Activated CD4-positive, alpha-beta memory T cell treated with anti-CD3 and anti-CD28 coated beads, Interleukin-2, amount 10 ng/mL, durations not matched to agents 7 days and 5 days (primary cell): Measurements from ENCODE around the gene SAFB. TPM values are rescaled to one million over a fixed set of nuclear protein-coding genes. Genes with fewer than 3 reads are reported as not detected.

Experiments
- CTCF ChIA-PET: fragments of 350-600 bp; sonication (Branson Sonifier 250); formaldehyde crosslinking; loops from one replicate; lab custom pipeline; 2021; ENCODE audit warnings: antibody characterized with exemption, inconsistent platforms; lab: Charles Lee
- POLR2A ChIA-PET: fragments of 350-600 bp; sonication (Branson Sonifier 250); formaldehyde crosslinking; loops from one replicate; lab custom pipeline; 2021; ENCODE audit warnings: antibody characterized with exemption; lab: Charles Lee
- DNase-seq: peaks from one replicate; pipeline ENCODE4 v3.0.0-alpha.2; 2020
- H3K27ac Mint-ChIP-seq: one replicate; pipeline ENCODE4 v1.8.0; 2021; ENCODE audit warnings: mild to moderate bottlenecking, mixed read lengths
- H3K27me3 Mint-ChIP-seq: one replicate; pipeline ENCODE4 v1.8.0; 2021; ENCODE audit warnings: mixed read lengths
- H3K36me3 Mint-ChIP-seq: one replicate; pipeline ENCODE4 v1.8.0; 2021; ENCODE audit warnings: low read depth, mixed read lengths
- H3K4me1 Mint-ChIP-seq: one replicate; pipeline ENCODE4 v1.8.0; 2021; ENCODE audit warnings: mixed read lengths
- H3K4me3 Mint-ChIP-seq: one replicate; pipeline ENCODE4 v1.8.0; 2021; ENCODE audit warnings: mild to moderate bottlenecking, mixed read lengths
- H3K9me3 Mint-ChIP-seq: one replicate; pipeline ENCODE4 v1.8.0; 2021; ENCODE audit warnings: mixed read lengths
- total RNA-seq, 2 experiments: library from RNA; stranded (reverse); gene quantifications; one replicate each; pipeline ENCODE4 v1.2.3, GENCODE V29; 2021

The SAFB gene
- total RNA-seq, 2 experiments from 2014 or later = 124 to 126 TPM

DNA sequence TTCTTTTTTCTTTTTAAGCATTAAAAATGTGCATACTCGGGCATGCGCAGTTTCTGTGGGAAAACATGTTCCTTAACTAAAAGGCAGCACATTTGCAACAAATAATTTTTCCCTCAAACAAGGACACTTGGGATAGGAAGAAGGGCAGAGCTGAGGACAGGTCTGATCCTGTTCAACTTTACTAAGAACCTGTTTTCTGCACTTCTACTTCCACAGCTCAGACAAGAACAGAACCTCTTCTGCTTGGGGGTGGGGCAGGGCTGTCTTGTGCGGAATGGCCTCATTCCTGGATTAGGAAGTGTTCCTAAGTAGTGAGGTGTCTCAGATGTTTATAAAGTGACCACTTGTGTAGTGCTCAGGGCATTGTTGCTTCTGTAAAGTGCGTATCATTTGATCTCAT, 18.3 kb downstream of the SAFB start:
- Mint-ChIP-seq H3K36me3 (peaks cover 50% of the 10 kb centered on the region), H3K27me3 (no peaks in the 10 kb centered on the region), H3K4me3 (no peak overlapping the region), H3K9me3 (no peaks in the 10 kb centered on the region), H3K4me1 (peaks cover 19% of the 10 kb centered on the region), H3K27ac (peak overlapping the region; percentile 8)
- POLR2A ChIA-PET = no interaction called here
- no peak for DNase-seq
- CTCF ChIA-PET = no interaction called here

DNA sequence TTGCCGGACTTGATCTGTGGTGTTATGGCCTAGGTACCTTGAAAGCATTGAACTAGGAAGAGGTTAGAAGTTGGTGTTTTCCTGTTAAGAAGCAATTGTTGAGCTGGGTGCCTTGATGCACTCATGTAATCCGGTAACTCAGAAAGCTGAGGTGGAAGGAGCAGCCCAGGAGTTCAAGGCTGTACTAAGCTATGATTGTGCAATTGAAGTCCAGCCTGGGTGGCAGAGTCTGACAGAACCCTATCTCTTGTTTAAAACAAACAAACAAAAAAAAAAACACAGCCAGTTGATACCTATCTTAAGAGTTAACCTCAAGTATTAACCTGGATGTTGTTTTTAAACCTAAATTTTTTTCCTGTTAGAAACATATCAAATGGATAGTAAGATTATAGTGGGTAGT, 19.3 kb downstream of the SAFB start:
- POLR2A ChIA-PET = interaction anchor here (0.9 to 1.9 kb wide), 2 partner anchors 9 to 20 kb away, joined by 3 to 4 read pairs; partner anchors contain the start of genes SAFB and SAFB2
- no peaks in the 10 kb centered on the region for H3K27me3 Mint-ChIP-seq
- CTCF ChIA-PET = no interaction called here
- no peak overlapping the region for H3K27ac Mint-ChIP-seq
- H3K4me1 Mint-ChIP-seq = peaks cover 19% of the 10 kb centered on the region
- H3K4me3 Mint-ChIP-seq = no peak overlapping the region
- peaks cover 60% of the 10 kb centered on the region for H3K36me3 Mint-ChIP-seq
- H3K9me3 Mint-ChIP-seq = no peaks in the 10 kb centered on the region
- no peak for DNase-seq

DNA sequence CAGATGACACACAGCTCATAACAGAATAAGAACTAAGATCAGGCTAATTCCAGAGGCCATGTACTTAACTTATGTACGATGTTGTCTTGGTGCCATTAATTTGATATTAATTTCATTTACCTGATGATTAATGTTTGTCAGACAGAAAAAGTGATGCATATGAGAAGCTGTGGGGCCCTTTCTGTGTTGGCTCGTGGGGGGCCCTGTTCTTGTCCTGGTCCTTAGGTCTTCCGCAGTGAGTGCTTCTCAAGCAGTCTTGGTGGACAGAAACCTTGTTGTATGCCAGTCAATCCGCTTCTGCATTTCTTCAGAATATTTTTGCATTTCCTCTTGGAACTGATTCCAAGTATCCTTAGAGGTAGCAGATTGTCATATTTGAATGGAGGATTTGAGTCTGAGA, 20.2 kb downstream of the SAFB start:
- peaks cover 69% of the 10 kb centered on the region for H3K36me3 Mint-ChIP-seq
- peaks cover 13% of the 10 kb centered on the region for H3K4me1 Mint-ChIP-seq
- no peaks in the 10 kb centered on the region for H3K27me3 Mint-ChIP-seq
- DNase-seq = no peak
- CTCF ChIA-PET = no interaction called here
- H3K4me3 Mint-ChIP-seq = no peak overlapping the region
- no peaks in the 10 kb centered on the region for H3K9me3 Mint-ChIP-seq
- no peak overlapping the region for H3K27ac Mint-ChIP-seq
- POLR2A ChIA-PET = interaction anchor here (1.9 kb wide), 1 partner anchor 20 kb away, joined by 4 read pairs; the partner anchor contains the start of genes SAFB and SAFB2

DNA sequence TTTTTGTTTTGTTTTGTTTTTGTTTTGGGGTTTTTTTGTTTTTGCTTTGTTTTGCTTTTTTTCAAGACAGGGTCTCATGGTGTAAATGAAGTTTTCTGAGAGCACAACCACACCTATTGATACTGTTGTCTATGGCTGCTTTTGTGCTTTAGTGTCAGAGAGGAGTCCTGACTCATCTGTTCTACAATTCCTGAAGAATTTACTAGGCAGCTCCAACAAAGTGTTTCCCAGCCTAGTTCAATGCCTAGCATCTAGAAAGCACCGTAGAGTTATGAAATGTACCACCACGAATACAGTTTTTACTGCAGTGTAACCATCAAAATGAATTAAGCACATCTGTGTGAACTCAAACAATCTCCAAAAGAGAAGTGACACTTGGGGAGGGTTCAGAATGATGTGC, 21.2 kb downstream of the SAFB start:
- H3K27me3 Mint-ChIP-seq = no peaks in the 10 kb centered on the region

DNA sequence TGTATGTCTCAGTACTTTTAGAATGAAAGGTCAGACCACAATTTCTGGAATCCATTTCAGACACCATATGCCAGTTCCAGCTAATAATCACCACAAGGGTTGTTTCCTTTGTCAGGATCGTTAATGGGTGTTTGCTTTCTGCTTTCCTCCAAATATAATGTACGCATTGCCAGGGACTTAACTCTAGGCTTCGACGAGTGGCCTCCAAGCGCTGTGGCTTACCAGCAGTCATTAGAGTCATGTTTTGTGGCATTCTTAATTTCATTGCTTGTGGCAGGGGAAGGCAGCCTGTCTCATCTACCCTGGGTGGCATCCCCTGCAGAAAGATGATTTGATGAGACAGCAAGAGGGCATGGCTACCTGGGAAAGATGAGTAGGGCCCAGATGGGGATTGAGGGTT, 22.5 kb downstream of the SAFB start:
- POLR2A ChIA-PET = no interaction called here
- Mint-ChIP-seq H3K27ac (no peak overlapping the region), H3K4me1 (peaks cover 11% of the 10 kb centered on the region), H3K27me3 (no peaks in the 10 kb centered on the region), H3K9me3 (no peaks in the 10 kb centered on the region), H3K4me3 (no peak overlapping the region), H3K36me3 (peaks cover 79% of the 10 kb centered on the region)
- CTCF ChIA-PET = no interaction called here
- DNase-seq = no peak

More for the DNA sequence above, 21.2 kb downstream of the SAFB start:
- Mint-ChIP-seq H3K27ac (no peak overlapping the region), H3K9me3 (no peaks in the 10 kb centered on the region), H3K4me1 (peaks cover 13% of the 10 kb centered on the region), H3K4me3 (no peak overlapping the region), H3K36me3 (peaks cover 73% of the 10 kb centered on the region)
- ChIA-PET CTCF (no interaction called here), POLR2A (interaction anchor here (1.0 kb wide), 1 partner anchor 21 kb away, joined by 3 read pairs; the partner anchor contains the start of gene SAFB2)
- no peak for DNase-seq

DNA sequence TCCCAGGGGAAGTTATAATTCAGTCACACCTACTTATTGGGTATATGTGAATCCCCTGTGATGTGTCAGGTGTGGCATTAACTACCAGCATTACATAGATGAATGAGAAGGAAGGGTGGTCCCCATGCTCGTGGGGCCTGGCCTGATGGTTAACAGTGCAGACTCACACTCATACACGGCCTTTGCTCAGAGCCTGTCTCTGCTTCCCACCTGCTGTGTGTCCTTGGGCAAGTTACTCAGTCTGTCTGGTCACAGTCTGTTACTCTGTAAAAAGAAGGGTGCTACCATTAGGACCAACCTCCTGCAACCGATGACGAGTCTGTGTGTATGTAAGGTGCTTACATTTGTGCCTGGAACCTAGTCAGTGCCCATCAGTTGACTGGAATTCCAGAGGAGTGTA, 23.8 kb downstream of the SAFB start:
- Mint-ChIP-seq H3K36me3 (peaks cover 85% of the 10 kb centered on the region), H3K27me3 (no peaks in the 10 kb centered on the region), H3K9me3 (no peaks in the 10 kb centered on the region), H3K27ac (no peak overlapping the region), H3K4me1 (peaks cover 6% of the 10 kb centered on the region), H3K4me3 (no peak overlapping the region)
- POLR2A ChIA-PET = no interaction called here
- CTCF ChIA-PET = no interaction called here
- no peak for DNase-seq

DNA sequence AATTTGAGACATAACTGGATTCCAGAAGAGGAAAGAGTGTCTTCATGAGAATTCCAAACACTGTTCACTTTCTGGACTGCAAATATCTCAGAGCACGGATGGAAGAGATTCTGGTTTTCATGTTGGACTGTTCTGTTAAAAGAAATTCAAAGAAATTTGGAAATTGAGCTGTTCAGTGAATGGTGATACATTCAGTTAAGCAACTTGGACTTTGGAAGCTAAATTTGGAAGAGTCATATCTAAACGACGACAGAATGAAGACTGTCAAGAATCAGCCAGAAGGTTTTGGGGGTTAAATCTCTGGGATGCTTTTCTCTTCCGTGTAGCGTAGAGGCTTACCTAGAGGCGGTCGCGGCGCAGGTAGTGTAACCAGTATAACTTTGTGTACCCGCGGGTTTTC, 25.6 kb downstream of the SAFB start:
- ChIA-PET CTCF (no interaction called here), POLR2A (no interaction called here)
- Mint-ChIP-seq H3K27me3 (no peaks in the 10 kb centered on the region), H3K9me3 (no peaks in the 10 kb centered on the region), H3K27ac (no peak overlapping the region), H3K36me3 (peaks cover 84% of the 10 kb centered on the region), H3K4me3 (no peak overlapping the region), H3K4me1 (peaks cover 4% of the 10 kb centered on the region)
- no peak for DNase-seq

DNA sequence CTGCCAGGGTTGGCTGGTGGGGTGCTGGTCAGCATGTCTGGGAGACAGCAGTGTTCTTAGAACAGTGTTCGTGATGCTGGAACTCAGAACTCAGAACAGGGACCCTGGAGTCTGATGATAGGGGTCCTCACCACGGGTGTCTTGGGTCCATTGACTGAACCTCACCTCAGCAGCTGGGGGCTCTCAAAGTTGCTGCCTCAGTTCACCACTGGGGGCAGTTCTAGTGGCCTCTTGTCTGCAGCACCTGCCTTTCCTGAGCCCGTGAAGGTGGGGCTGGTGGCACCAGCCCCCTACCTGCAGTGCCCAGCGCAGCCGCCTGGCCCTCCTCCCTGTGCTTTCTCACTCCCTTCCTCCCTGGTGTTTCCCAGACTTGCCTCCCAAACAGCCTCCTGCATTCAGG, 28.5 kb downstream of the SAFB start:
- peaks cover 83% of the 10 kb centered on the region for H3K36me3 Mint-ChIP-seq
- no peaks in the 10 kb centered on the region for H3K4me1 Mint-ChIP-seq
- no peaks in the 10 kb centered on the region for H3K27me3 Mint-ChIP-seq
- no peak overlapping the region for H3K27ac Mint-ChIP-seq
- POLR2A ChIA-PET = no interaction called here
- H3K4me3 Mint-ChIP-seq = no peak overlapping the region
- no peak for DNase-seq
- no peaks in the 10 kb centered on the region for H3K9me3 Mint-ChIP-seq
- CTCF ChIA-PET = no interaction called here

DNA sequence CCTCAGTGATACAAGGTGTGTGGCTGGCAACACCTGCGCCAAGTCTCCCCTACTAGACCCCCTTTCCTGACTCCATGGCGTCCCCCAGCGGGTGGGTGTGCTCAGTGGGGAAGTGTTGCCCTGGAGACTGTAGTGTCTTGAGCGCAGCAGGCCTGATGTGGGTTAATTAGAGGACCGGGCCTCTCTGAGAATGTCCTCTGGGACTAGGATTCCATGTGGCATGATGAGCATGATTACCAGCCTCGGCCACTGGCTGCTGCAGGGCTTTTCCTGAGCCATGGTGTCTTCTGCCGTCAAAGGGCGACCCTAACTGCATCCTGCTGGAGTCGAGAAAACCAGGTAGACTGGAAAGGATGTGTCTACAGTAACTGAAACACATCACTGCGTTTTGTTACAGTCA, 29.4 kb downstream of the SAFB start:
- ChIA-PET CTCF (no interaction called here), POLR2A (no interaction called here)
- peaks cover 78% of the 10 kb centered on the region for H3K36me3 Mint-ChIP-seq
- H3K9me3 Mint-ChIP-seq = no peaks in the 10 kb centered on the region
- no peak overlapping the region for H3K4me3 Mint-ChIP-seq
- DNase-seq = no peak
- H3K4me1 Mint-ChIP-seq = no peaks in the 10 kb centered on the region
- H3K27ac Mint-ChIP-seq = no peak overlapping the region
- H3K27me3 Mint-ChIP-seq = no peaks in the 10 kb centered on the region

DNA sequence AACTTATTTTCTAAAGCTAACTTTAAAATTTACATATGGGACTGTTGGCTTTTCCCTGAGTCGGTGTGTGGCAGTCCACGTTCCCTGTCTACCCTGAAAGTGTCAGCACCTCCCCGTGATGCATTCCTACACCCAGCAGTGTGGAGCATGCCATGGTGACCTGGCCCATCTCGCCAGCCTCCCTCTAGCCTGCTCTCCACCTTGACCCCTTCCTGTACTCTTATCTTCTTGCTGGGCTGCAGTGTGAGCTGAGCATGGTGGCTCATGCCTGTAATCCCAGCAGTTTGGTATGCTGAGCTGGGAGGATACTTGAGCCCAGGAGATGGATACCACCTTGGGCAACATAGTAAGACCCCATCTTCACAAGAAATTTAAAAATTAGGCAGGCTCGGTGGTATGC, 32.0 kb downstream of the SAFB start:
- POLR2A ChIA-PET = interaction anchor here (0.9 kb wide), 1 partner anchor 56 kb away, joined by 3 read pairs; no protein-coding TSS in a partner anchor
- no peak overlapping the region for H3K4me3 Mint-ChIP-seq
- H3K9me3 Mint-ChIP-seq = no peaks in the 10 kb centered on the region
- H3K4me1 Mint-ChIP-seq = no peaks in the 10 kb centered on the region
- peaks cover 69% of the 10 kb centered on the region for H3K36me3 Mint-ChIP-seq
- CTCF ChIA-PET = no interaction called here
- no peaks in the 10 kb centered on the region for H3K27me3 Mint-ChIP-seq
- no peak overlapping the region for H3K27ac Mint-ChIP-seq
- DNase-seq = no peak

DNA sequence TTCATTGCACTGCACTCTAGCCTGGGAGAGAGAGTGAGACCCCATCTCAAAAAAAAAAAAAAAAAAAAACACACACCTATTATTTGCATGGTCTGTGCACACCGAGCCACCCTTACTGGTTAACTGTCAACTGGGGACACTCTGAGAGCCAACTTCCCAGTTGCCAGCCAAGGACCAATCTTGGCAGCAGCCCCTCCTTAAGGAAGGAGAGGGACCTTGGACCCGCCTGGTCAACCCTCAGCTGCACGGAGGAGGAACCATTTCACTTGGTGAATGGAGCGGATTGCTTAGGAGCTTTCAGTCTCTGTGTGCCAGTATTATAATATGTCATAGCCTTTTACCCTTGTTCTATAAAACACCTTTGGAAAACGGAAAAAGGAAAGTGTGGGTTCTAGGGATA, 32.5 kb downstream of the SAFB start:
- ChIA-PET POLR2A (no interaction called here), CTCF (no interaction called here)
- no peaks in the 10 kb centered on the region for H3K4me1 Mint-ChIP-seq
- no peaks in the 10 kb centered on the region for H3K9me3 Mint-ChIP-seq
- peaks cover 69% of the 10 kb centered on the region for H3K36me3 Mint-ChIP-seq
- no peak overlapping the region for H3K4me3 Mint-ChIP-seq
- no peak overlapping the region for H3K27ac Mint-ChIP-seq
- no peaks in the 10 kb centered on the region for H3K27me3 Mint-ChIP-seq
- DNase-seq = no peak

DNA sequence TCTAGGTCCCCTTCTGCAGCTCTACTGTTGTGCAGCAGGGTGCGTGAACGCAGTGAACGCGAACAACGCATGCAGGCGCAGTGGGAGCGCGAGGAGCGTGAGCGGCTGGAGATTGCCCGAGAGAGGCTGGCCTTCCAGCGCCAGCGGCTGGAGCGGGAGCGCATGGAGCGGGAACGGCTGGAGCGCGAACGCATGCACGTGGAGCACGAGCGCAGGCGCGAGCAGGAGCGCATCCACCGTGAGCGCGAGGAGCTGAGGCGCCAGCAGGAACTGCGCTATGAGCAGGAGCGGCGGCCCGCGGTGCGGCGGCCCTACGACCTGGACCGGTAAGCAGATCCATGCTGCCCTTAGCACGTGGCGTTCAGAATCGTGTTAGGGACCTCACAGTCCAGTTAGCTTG, 38.6 kb downstream of the SAFB start:
- no peak for DNase-seq
- no peaks in the 10 kb centered on the region for H3K27me3 Mint-ChIP-seq
- no peak overlapping the region for H3K27ac Mint-ChIP-seq
- peaks cover 4% of the 10 kb centered on the region for H3K4me1 Mint-ChIP-seq
- H3K36me3 Mint-ChIP-seq = peaks cover 60% of the 10 kb centered on the region
- ChIA-PET POLR2A (interaction anchor here (1.2 kb wide), 1 partner anchor 39 kb away, joined by 5 read pairs; the partner anchor contains the start of genes SAFB and SAFB2), CTCF (no interaction called here)
- H3K9me3 Mint-ChIP-seq = no peaks in the 10 kb centered on the region
- no peak overlapping the region for H3K4me3 Mint-ChIP-seq

DNA sequence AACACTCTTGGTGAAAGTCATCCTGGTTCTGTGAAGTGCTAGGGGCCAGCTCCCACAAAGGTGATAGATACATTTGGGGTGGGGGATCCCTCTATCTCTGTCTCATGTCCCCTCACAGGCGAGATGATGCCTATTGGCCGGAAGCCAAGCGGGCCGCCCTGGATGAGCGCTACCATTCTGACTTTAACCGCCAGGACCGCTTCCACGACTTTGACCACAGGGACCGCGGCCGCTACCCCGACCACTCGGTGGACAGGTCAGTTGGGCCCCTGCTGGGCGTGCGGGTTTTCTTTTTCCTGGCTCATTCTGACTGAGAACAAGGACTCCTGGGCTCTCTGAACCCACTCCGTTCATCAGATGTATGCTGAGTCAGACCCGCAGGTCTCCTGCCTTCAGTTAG, 41.0 kb downstream of the SAFB start:
- Mint-ChIP-seq H3K4me3 (no peak overlapping the region), H3K9me3 (no peaks in the 10 kb centered on the region), H3K36me3 (peaks cover 68% of the 10 kb centered on the region), H3K27me3 (no peaks in the 10 kb centered on the region), H3K27ac (no peak overlapping the region), H3K4me1 (peaks cover 4% of the 10 kb centered on the region)
- POLR2A ChIA-PET = no interaction called here
- CTCF ChIA-PET = no interaction called here
- no peak for DNase-seq

DNA sequence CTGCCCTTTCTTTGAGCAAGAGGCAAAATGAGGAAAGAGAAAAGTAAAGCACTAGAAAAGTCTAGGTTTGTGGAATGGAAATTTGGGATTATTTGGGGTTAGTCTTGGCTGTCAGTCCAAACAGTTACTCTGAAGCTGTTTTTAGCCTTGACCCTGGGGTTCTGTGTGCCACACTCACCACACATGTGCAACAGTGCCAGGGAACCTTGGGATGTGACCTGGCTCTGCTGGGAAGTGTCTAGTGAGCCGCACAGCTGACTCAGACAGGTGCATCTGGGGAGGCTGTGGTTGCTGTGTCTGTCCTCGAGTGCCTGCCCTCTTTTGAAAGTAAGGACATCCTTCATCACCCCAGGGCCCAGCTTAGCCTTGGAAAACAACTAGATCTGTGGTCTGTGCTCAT, 41.6 kb downstream of the SAFB start:
- H3K27ac Mint-ChIP-seq = no peak overlapping the region
- ChIA-PET CTCF (no interaction called here), POLR2A (interaction anchor here (1.3 kb wide), 1 partner anchor 12 kb away, joined by 4 read pairs; no protein-coding TSS in a partner anchor)
- no peaks in the 10 kb centered on the region for H3K27me3 Mint-ChIP-seq
- H3K9me3 Mint-ChIP-seq = no peaks in the 10 kb centered on the region
- peaks cover 4% of the 10 kb centered on the region for H3K4me1 Mint-ChIP-seq
- peaks cover 72% of the 10 kb centered on the region for H3K36me3 Mint-ChIP-seq
- no peak overlapping the region for H3K4me3 Mint-ChIP-seq
- no peak for DNase-seq
